ENCODE measurements around the gene IL34. TPM values are rescaled to one million over a fixed set of nuclear protein-coding genes. Genes with fewer than 3 reads are reported as not detected.

IL34 gene
- not detected for polyA plus RNA-seq (2013, experiment 1 of 2)
- polyA plus RNA-seq (2013, experiment 2 of 2) = 0.03 TPM

GRCh38 chr16:70646260-70647241 is at the start of gene IL34:
Gene IL34 (plus strand): TSS chr16:70646559. CDS start chr16:70646948, 389 bp downstream.
- WGBS, 2 donors (ENCODE audit: extremely low coverage in 2 of 2, insufficient read length in 2 of 2, insufficient replicate concordance in 1 of 2) = no CpG with 5 or more reads among the region's 39 CpGs
- no peak for DNase-seq (ENCODE audit: low spot score)

GRCh38 chr16:70597135-70597835 is 49.1 kb upstream of the IL34 start:
- Histone ChIP-seq H3K23ac (ENCODE audit: low read depth, low read length, poor library complexity) (no peak overlapping the region), H2AFZ (ENCODE audit: low read length) (peak overlapping the region; percentile 66), H3K9me3 (replicated peaks in 1 of 2; ENCODE audit: control insufficient read depth in 2 of 2, insufficient read depth in 1 of 2, low read depth in 1 of 2, low read length in 2 of 2) (no peaks in the 10 kb centered on the region), H2BK15ac (ENCODE audit: low read length) (no peak overlapping the region), H3K4ac (ENCODE audit: low read length) (no peak overlapping the region), H3K27ac (replicated peaks; ENCODE audit: low read length) (no peak overlapping the region), H3K79me1 (ENCODE audit: low read depth, low read length) (no peaks in the 10 kb centered on the region), H3K9ac (ENCODE audit: low read depth, low read length, poor library complexity) (no peak overlapping the region), H3K27me3 (ENCODE audit: control insufficient read depth in 3 of 3, insufficient read depth in 3 of 3, low read depth in 1 of 3, low read length in 3 of 3) (no peaks in the 10 kb centered on the region), H2AK5ac (ENCODE audit: low read depth, low read length) (no peak overlapping the region), H3K4me2 (ENCODE audit: insufficient read depth, low read length, poor library complexity, severe bottlenecking) (no peak overlapping the region), H2BK120ac (ENCODE audit: low read depth, low read length) (no peak overlapping the region), H3K18ac (ENCODE audit: low read length) (no peak overlapping the region), H3K36me3 (replicated peaks in 1 of 2; ENCODE audit: control insufficient read depth in 2 of 2, insufficient read depth in 2 of 2, low read length in 2 of 2) (no peaks in the 10 kb centered on the region), H3K4me1 (ENCODE audit: control insufficient read depth in 2 of 2, insufficient read depth in 1 of 2, low read depth in 1 of 2, low read length in 2 of 2) (peaks cover 0 to 4% of the 10 kb centered on the region in 2 donors), H4K8ac (ENCODE audit: low read depth, low read length) (no peak overlapping the region), H3K14ac (ENCODE audit: low read length) (no peak overlapping the region), H2BK12ac (ENCODE audit: low read length) (no peak overlapping the region), H2BK5ac (ENCODE audit: low read length) (no peak overlapping the region), H4K91ac (ENCODE audit: low read depth, low read length, poor library complexity) (no peak overlapping the region), H3K4me3 (ENCODE audit: low read length in 2 of 2) (no peak overlapping the region)
- DNase-seq (ENCODE audit: low spot score) = no peak
- no CpG with 5 or more reads among the region's 4 CpGs for WGBS, 2 donors (ENCODE audit: extremely low coverage in 2 of 2, insufficient read length in 2 of 2, insufficient replicate concordance in 1 of 2)

More at GRCh38 chr16:70646260-70647241, at the start of gene IL34:
- Histone ChIP-seq H2BK12ac (ENCODE audit: low read length) (peak within 1 kb of the TSS; percentile 90), H4K8ac (ENCODE audit: low read depth, low read length) (peak within 1 kb of the TSS; percentile 65), H2AK5ac (ENCODE audit: low read depth, low read length) (peak within 1 kb of the TSS; percentile 74), H3K79me1 (ENCODE audit: low read depth, low read length) (no peaks in the 10 kb centered on the region), H3K4ac (ENCODE audit: low read length) (no peak within 1 kb of the TSS), H3K27me3 (ENCODE audit: control insufficient read depth in 3 of 3, insufficient read depth in 3 of 3, low read depth in 1 of 3, low read length in 3 of 3) (no peaks in the 10 kb centered on the region), H2BK5ac (ENCODE audit: low read length) (peak within 1 kb of the TSS; percentile 66), H4K91ac (ENCODE audit: low read depth, low read length, poor library complexity) (no peak within 1 kb of the TSS), H2BK120ac (ENCODE audit: low read depth, low read length) (peak within 1 kb of the TSS; percentile 17), H3K4me3 (ENCODE audit: low read length in 2 of 2) (no peak within 1 kb of the TSS), H3K27ac (replicated peaks; ENCODE audit: low read length) (no peak within 1 kb of the TSS), H3K9me3 (replicated peaks in 1 of 2; ENCODE audit: control insufficient read depth in 2 of 2, insufficient read depth in 1 of 2, low read depth in 1 of 2, low read length in 2 of 2) (peaks cover 2 to 11% of the 10 kb centered on the region in 2 donors), H3K9ac (ENCODE audit: low read depth, low read length, poor library complexity) (no peak within 1 kb of the TSS), H3K36me3 (replicated peaks in 1 of 2; ENCODE audit: control insufficient read depth in 2 of 2, insufficient read depth in 2 of 2, low read length in 2 of 2) (no peaks in the 10 kb centered on the region), H3K4me1 (ENCODE audit: control insufficient read depth in 2 of 2, insufficient read depth in 1 of 2, low read depth in 1 of 2, low read length in 2 of 2) (peaks cover 6 to 9% of the 10 kb centered on the region in 2 donors), H3K4me2 (ENCODE audit: insufficient read depth, low read length, poor library complexity, severe bottlenecking) (no peak within 1 kb of the TSS), H3K18ac (ENCODE audit: low read length) (peak within 1 kb of the TSS; percentile 81), H2BK15ac (ENCODE audit: low read length) (peak within 1 kb of the TSS; percentile 49), H2AFZ (ENCODE audit: low read length) (peak within 1 kb of the TSS; percentile 41), H3K23ac (ENCODE audit: low read depth, low read length, poor library complexity) (peak within 1 kb of the TSS; percentile 17), H3K14ac (ENCODE audit: low read length) (peak within 1 kb of the TSS; percentile 90)

- Histone ChIP-seq H3K4ac (ENCODE audit: low read length) (no peak overlapping the region), H3K23ac (ENCODE audit: low read depth, low read length, poor library complexity) (no peak overlapping the region), H4K8ac (ENCODE audit: low read depth, low read length) (no peak overlapping the region), H3K4me2 (ENCODE audit: insufficient read depth, low read length, poor library complexity, severe bottlenecking) (no peak overlapping the region), H3K4me1 (ENCODE audit: control insufficient read depth in 2 of 2, insufficient read depth in 1 of 2, low read depth in 1 of 2, low read length in 2 of 2) (peaks cover 0 to 4% of the 10 kb centered on the region in 2 donors), H3K9me3 (replicated peaks in 1 of 2; ENCODE audit: control insufficient read depth in 2 of 2, insufficient read depth in 1 of 2, low read depth in 1 of 2, low read length in 2 of 2) (no peaks in the 10 kb centered on the region), H2AFZ (ENCODE audit: low read length) (no peak overlapping the region), H3K9ac (ENCODE audit: low read depth, low read length, poor library complexity) (no peak overlapping the region), H3K27me3 (ENCODE audit: control insufficient read depth in 3 of 3, insufficient read depth in 3 of 3, low read depth in 1 of 3, low read length in 3 of 3) (no peaks in the 10 kb centered on the region), H2BK12ac (ENCODE audit: low read length) (no peak overlapping the region), H3K14ac (ENCODE audit: low read length) (no peak overlapping the region), H3K4me3 (ENCODE audit: low read length in 2 of 2) (no peak overlapping the region), H3K27ac (replicated peaks; ENCODE audit: low read length) (no peak overlapping the region), H2BK120ac (ENCODE audit: low read depth, low read length) (no peak overlapping the region), H4K91ac (ENCODE audit: low read depth, low read length, poor library complexity) (no peak overlapping the region), H3K36me3 (replicated peaks in 1 of 2; ENCODE audit: control insufficient read depth in 2 of 2, insufficient read depth in 2 of 2, low read length in 2 of 2) (no peaks in the 10 kb centered on the region), H2BK15ac (ENCODE audit: low read length) (no peak overlapping the region), H2BK5ac (ENCODE audit: low read length) (no peak overlapping the region), H3K18ac (ENCODE audit: low read length) (no peak overlapping the region), H2AK5ac (ENCODE audit: low read depth, low read length) (no peak overlapping the region), H3K79me1 (ENCODE audit: low read depth, low read length) (no peaks in the 10 kb centered on the region)
- no CpG with 5 or more reads among the region's 6 CpGs for WGBS, 2 donors (ENCODE audit: extremely low coverage in 2 of 2, insufficient read length in 2 of 2, insufficient replicate concordance in 1 of 2)
- DNase-seq (ENCODE audit: low spot score) = no peak
These were observed 47.3 kb upstream of the IL34 start for GRCh38 chr16:70598937-70599503.

Measured in neuronal stem cell (in vitro differentiated cells).